GM12878 (cell line): ENCODE measurements around the gene TERB1.
"Not testable (repeated sequence)": the region's sequence is repeated elsewhere in the genome, so short reads cannot be mapped to it uniquely, and the experiment has no call there.

Experiments
- CHD2 ChIP-seq: IDR thresholded peaks from 2 replicates; pipeline ENCODE4 v1.6.1; 2011; ENCODE audit warnings: low read depth, low read length, improper control_type of control experiment, borderline replicate concordance
- CTCF ChIP-seq, 3 experiments: IDR thresholded peaks in 2 of 3; conservative IDR thresholded peaks in 1 of 3; 2 replicates each; pipeline ENCODE4 v1.5.1; 2011; ENCODE audit warnings: low read depth in 3 of 3, low read length in 3 of 3, mild to moderate bottlenecking in 3 of 3, control low read depth in 2 of 3, moderate library complexity in 2 of 3, inconsistent platforms in 1 of 3, mixed read lengths in 1 of 3; ENCODE audit not compliant: control insufficient read depth in 2 of 3, insufficient read depth in 1 of 3; ENCODE audit errors: extremely low read depth in 1 of 3
- CUX1 ChIP-seq: IDR thresholded peaks from 2 replicates; pipeline ENCODE4 v1.6.1; 2012; ENCODE audit warnings: improper control_type of control experiment, low read depth, low read length; ENCODE audit not compliant: insufficient replicate concordance
- DPF2 ChIP-seq: fragments of 450-650 bp; IDR thresholded peaks from 2 replicates; pipeline ENCODE4 v1.6.1; 2017; ENCODE audit warnings: mild to moderate bottlenecking
- EP300 ChIP-seq, 2 experiments: fragments of 150-350 bp in 1 of 2; IDR thresholded peaks; 2 replicates each; pipeline ENCODE4 v1.6.1; 2011 to 2012; ENCODE audit warnings: low read depth in 2 of 2, low read length in 2 of 2, borderline replicate concordance in 1 of 2, improper control_type of control experiment in 1 of 2, inconsistent platforms in 1 of 2; ENCODE audit not compliant: control insufficient read depth in 1 of 2
- POLR2AphosphoS5 ChIP-seq: IDR thresholded peaks from 2 replicates; pipeline ENCODE4 v1.6.1; 2011; ENCODE audit warnings: mild to moderate bottlenecking, low read length, inconsistent platforms
- RAD21 ChIP-seq: IDR thresholded peaks from 2 replicates; pipeline ENCODE4 v1.6.1; 2011; ENCODE audit warnings: mild to moderate bottlenecking, low read depth, low read length, moderate library complexity; ENCODE audit not compliant: insufficient read depth
- TAF1 ChIP-seq: IDR thresholded peaks from 2 replicates; pipeline ENCODE4 v1.6.1; 2011; ENCODE audit warnings: mild to moderate bottlenecking, low read depth, low read length, borderline replicate concordance
- TF ChIP-seq, protein P1 (sequence below): IDR thresholded peaks from 2 replicates; pipeline ENCODE4 v1.6.1; 2011; ENCODE audit warnings: borderline replicate concordance, low read depth, mild to moderate bottlenecking, moderate library complexity, low read length; ENCODE audit not compliant: insufficient read depth, poor library complexity, severe bottlenecking
- TF ChIP-seq, protein P2 (sequence below): IDR thresholded peaks from 2 replicates; pipeline ENCODE4 v1.6.1; 2012; ENCODE audit warnings: low read depth, low read length, improper control_type of control experiment

DNA sequence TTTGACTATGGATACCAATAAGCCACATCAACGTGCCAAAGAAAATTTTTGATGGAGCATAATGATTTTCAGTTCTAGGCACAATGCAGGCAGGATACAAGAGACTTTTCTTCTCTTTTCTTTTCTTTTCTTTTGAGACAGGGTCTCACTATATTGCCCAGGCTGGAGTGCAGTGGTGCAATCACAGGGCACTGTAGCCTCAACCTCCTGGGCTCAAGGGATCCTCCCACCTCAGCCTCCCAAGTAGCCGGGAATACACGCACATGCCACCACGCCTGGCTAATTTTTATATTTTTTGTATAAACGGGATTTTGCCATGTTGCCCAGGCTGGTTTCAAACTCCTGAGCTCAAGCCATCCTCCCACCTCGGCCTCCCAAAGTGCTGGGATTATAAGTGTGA is 7.4 kb downstream of the TERB1 start:
- not testable (repeated sequence) for TF ChIP-seq EP300 (IDR thresholded peaks at IDR 0.05; ENCODE audit: borderline replicate concordance in 1 of 2, control insufficient read depth in 1 of 2, low read depth in 2 of 2, low read length in 2 of 2); CTCF (IDR thresholded peaks at IDR 0.05 in 2 of 3, conservative IDR thresholded peaks at IDR 0.05 in 1 of 3; ENCODE audit: control insufficient read depth in 2 of 3, extremely low read depth in 1 of 3, insufficient read depth in 1 of 3, low read depth in 3 of 3, low read length in 3 of 3); TAF1; POLR2AphosphoS5; CUX1; RAD21; DPF2; CHD2
- TF ChIP-seq, protein P1, sequence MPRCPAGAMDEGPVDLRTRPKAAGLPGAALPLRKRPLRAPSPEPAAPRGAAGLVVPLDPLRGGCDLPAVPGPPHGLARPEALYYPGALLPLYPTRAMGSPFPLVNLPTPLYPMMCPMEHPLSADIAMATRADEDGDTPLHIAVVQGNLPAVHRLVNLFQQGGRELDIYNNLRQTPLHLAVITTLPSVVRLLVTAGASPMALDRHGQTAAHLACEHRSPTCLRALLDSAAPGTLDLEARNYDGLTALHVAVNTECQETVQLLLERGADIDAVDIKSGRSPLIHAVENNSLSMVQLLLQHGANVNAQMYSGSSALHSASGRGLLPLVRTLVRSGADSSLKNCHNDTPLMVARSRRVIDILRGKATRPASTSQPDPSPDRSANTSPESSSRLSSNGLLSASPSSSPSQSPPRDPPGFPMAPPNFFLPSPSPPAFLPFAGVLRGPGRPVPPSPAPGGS: not testable (repeated sequence)
- TF ChIP-seq, protein P2, sequence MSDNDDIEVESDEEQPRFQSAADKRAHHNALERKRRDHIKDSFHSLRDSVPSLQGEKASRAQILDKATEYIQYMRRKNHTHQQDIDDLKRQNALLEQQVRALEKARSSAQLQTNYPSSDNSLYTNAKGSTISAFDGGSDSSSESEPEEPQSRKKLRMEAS: not testable (repeated sequence)
